Measurements from ENCODE around the gene FLNB. TPM values are rescaled to one million over a fixed set of nuclear protein-coding genes. Genes with fewer than 3 reads are reported as not detected.

Gene FLNB
- total and polyA plus RNA-seq, 8 donors = 85.2 to 152 (median 102) TPM

GRCh38 chr3:57981483-57982087 is 26.6 kb upstream of the FLNB start:
- no peak overlapping the region for H3K4me3 ChIP-seq
- DNase-seq (no peak), ATAC-seq (peak in 1 of 4 donors; percentile 26), FAIRE-seq (no peak)
- H3K27me3 ChIP-seq = no peaks in the 10 kb centered on the region
- H3K4me1 ChIP-seq = no peaks in the 10 kb centered on the region
- 77 to 80% methylated on average over 10 of the region's 10 CpGs for WGBS, 2 donors
- no peaks in the 10 kb centered on the region for H3K36me3 ChIP-seq
- intact Hi-C loops (cut with DNase I) = no loop called here
- no peaks in the 10 kb centered on the region for H3K9me3 ChIP-seq
- TF ChIP-seq, protein P1, sequence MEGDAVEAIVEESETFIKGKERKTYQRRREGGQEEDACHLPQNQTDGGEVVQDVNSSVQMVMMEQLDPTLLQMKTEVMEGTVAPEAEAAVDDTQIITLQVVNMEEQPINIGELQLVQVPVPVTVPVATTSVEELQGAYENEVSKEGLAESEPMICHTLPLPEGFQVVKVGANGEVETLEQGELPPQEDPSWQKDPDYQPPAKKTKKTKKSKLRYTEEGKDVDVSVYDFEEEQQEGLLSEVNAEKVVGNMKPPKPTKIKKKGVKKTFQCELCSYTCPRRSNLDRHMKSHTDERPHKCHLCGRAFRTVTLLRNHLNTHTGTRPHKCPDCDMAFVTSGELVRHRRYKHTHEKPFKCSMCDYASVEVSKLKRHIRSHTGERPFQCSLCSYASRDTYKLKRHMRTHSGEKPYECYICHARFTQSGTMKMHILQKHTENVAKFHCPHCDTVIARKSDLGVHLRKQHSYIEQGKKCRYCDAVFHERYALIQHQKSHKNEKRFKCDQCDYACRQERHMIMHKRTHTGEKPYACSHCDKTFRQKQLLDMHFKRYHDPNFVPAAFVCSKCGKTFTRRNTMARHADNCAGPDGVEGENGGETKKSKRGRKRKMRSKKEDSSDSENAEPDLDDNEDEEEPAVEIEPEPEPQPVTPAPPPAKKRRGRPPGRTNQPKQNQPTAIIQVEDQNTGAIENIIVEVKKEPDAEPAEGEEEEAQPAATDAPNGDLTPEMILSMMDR (IDR thresholded peaks at IDR 0.05) = no peak
- H3K27ac ChIP-seq = no peak overlapping the region

DNA sequence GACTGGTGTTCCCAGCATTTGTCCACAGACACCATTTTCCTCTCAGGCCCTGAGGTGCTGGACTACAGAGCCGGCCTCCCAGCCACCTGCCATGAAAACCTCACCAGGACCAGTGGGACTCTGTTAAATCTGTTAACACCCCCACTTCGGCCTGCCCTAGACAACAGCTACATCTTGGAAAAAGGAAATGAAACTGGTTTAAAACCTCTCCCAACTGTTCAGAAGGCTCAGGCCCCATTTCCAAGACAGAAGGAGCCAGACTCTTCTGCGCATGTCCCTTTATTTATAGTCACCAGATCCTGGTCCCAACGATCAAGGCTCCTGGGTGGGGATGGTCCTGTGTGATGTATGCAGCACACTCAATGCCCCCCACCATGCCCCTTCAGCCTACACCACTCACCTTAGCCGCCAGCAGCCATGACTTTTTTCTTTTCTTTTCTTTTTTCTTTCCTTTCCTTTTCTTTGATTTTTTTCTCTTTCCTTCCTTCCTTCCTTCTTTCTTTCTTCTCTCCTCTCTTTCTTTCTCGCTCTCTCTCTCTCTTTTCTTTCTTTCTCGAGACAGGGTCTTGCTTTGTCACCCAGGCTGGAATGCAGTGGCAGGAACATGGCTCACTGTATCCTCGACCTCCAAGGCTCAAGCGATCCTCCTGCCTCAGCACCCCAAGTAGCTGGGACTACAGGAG is 25.5 kb upstream of the FLNB start:
- DNase-seq (no peak), FAIRE-seq (no peak), ATAC-seq (peak in 2 of 4 donors; percentile 34 to 56)
- no peak overlapping the region for H3K4me3 ChIP-seq
- H3K4me1 ChIP-seq = no peaks in the 10 kb centered on the region
- TF ChIP-seq, protein P1 (IDR thresholded peaks at IDR 0.05) = no peak
- WGBS, 2 donors = 81 to 86% methylated on average over 9 of the region's 9 CpGs
- no peaks in the 10 kb centered on the region for H3K36me3 ChIP-seq
- intact Hi-C loops (cut with DNase I) = no loop called here
- H3K27ac ChIP-seq = no peak overlapping the region
- no peaks in the 10 kb centered on the region for H3K9me3 ChIP-seq
- H3K27me3 ChIP-seq = no peaks in the 10 kb centered on the region

DNA sequence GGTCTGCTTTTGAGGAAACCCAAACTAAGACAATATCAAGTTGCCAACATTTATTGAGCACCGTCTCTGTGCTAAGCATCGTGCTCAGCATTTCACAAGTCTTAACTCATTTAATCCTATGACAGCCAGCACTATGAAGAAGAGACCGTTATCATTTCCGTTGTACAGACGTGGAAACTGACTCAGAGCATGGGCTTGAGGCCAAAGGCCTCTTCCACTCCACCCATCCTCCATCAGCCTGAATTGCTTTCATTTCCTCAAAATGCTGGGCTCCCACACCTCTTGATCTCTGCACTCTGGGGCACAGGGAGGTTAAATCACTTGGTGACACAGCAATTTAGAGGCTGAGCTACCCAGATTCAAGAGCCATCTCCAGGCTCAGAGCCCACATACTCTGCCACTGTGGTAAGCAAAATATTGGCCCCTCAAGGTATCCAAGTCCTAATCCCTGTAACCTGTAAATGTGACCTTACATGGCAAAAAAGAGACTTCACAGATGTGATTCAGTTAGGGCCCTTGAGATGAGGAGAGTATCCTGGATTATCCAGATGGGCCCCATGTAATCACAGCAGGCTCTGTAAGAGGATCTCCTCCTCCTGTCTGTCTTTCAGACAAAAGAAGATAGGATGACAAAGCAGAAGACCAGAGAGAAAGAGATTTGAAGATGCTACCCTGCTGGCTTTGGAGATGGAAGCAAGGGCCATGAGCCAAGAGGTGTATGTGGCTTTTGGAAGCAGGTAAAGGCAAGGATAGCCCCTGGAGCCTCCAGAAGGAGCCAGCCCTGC is 24.3 kb upstream of the FLNB start:
- WGBS, 2 donors = 51 to 69% methylated on average over 5 of the region's 5 CpGs
- TF ChIP-seq, protein P1 (IDR thresholded peaks at IDR 0.05) = no peak
- ATAC-seq (peak in 3 of 4 donors; percentile 72 to 88 (median 82)), FAIRE-seq (peak; percentile 37), DNase-seq (peak in 2 of 6 donors; percentile 15 to 43)
- Histone ChIP-seq H3K4me3 (no peak overlapping the region), H3K36me3 (no peaks in the 10 kb centered on the region), H3K4me1 (no peaks in the 10 kb centered on the region), H3K27ac (no peak overlapping the region), H3K9me3 (no peaks in the 10 kb centered on the region), H3K27me3 (no peaks in the 10 kb centered on the region)
- intact Hi-C loops (cut with DNase I) = no loop called here

GRCh38 chr3:57985176-57985983 is 22.8 kb upstream of the FLNB start:
- Histone ChIP-seq H3K27ac (no peak overlapping the region), H3K9me3 (no peaks in the 10 kb centered on the region), H3K4me1 (no peaks in the 10 kb centered on the region), H3K27me3 (no peaks in the 10 kb centered on the region), H3K4me3 (no peak overlapping the region), H3K36me3 (no peaks in the 10 kb centered on the region)
- ATAC-seq (no peak), DNase-seq (no peak), FAIRE-seq (no peak)
- intact Hi-C loops (cut with DNase I) = no loop called here
- 76 to 78% methylated on average over 9 of the region's 9 CpGs for WGBS, 2 donors
- TF ChIP-seq, protein P1 (IDR thresholded peaks at IDR 0.05) = no peak

Measured in pancreas (tissue), 10 donors.